HUDEP-2 (cell line): ENCODE data around the gene ZNF680.
"Not testable (repeated sequence)": the region's sequence is repeated elsewhere in the genome, so short reads cannot be mapped to it uniquely, and the experiment has no call there.

Experiments
- DNase-seq, 76 experiments: peaks; one replicate each; lab custom pipeline; 2025; ENCODE audit not compliant: unreplicated experiment in 76 of 76; lab: John Stamatoyannopoulos, UW

ZNF680 gene

DNA sequence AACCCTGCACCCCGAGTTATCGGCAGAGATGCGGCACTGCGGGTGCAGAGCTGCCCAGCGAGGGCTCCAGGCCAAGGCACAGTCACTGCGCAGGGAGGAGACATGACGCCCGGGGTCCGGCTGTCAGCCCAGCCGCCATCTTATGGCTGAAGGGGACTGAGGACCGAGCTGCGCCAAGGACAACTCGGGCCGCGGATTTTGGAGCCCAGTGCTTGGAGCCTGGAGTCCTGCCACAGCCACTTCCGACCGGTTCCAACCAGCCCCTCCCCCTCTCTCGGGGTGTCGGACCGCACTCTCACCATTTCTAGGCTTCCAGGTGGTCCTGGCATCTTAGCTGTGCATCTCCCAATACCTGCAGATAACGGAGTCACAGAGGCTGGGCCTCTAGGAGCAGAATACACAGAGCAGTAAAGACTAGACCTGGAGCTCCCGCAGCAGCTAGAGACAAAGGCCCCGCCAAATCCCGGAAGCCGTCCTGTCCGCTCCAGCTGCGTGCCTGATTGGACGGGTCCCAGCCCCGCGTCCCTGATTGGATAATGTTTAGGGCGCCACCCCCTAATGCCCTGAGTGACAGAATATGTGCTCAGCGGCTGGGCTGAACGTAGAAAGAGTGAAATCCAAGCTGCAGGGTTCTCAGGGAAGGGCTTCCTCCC, at the start of gene ZNF680:
Gene ZNF680 (minus strand): TSS at position 446 of the 653 bp plus-strand sequence. CDS start 117 bp downstream, at position 329.
- peak in 75 of 76 experiments; percentile 47 to 93 (median 84) for DNase-seq

DNA sequence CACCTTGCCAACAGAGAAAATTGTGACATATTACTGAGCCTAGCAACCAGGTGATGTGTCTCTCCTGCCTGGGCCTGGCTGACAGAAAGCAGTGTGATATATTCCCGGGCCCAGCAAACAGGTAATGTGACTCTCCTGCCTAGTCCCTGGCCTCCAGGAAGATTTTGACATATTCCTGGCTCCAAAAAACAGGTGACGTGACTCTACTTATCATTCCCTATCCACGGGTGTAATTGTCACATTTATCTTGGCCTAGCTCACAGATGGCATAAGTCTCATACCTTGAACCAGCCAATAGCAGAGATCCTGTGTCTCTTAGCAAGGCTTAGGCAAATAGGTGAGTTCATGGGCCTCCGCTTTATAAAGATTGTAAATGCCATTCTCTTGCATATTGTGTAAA, 49.6 kb upstream of the ZNF680 start:
- no peak for DNase-seq

DNA sequence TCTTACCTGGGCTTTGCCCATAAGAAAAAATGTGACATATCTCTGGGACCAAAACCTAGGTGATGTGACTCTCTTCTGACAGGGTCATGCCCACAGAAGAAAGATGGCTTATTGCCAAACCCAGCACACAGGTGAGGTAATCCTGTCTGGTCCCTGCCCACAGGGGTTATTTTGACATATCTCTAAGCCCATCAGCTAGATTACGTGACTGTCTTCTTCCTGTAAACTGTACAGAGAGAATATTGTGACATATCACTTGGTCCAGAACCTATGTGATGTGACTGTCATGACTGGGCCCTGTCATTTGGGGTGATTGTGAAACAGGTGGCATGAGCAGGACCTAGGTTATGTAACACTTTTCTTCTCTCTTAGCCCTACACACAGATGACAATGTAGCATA, 48.8 kb upstream of the ZNF680 start:
- no peak for DNase-seq

DNA sequence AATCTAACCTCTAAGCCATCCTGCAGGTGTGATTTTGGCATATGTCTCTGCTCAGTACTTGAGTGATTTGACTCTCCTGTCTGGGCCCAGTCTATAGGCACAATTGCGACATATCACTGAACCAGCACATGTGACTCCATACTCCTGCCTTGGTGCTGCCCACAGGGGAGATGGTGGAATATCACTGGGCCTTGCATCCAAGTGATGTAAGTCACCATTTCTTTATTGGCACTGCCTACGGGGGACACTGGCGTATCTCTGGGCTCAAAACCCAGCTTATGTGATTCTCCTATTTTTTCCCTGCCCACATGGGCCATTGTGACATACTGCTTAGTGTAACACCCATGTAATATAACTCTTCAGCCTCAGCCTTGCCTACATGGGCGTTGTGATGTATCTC, 48.1 kb upstream of the ZNF680 start:
- no peak for DNase-seq

DNA sequence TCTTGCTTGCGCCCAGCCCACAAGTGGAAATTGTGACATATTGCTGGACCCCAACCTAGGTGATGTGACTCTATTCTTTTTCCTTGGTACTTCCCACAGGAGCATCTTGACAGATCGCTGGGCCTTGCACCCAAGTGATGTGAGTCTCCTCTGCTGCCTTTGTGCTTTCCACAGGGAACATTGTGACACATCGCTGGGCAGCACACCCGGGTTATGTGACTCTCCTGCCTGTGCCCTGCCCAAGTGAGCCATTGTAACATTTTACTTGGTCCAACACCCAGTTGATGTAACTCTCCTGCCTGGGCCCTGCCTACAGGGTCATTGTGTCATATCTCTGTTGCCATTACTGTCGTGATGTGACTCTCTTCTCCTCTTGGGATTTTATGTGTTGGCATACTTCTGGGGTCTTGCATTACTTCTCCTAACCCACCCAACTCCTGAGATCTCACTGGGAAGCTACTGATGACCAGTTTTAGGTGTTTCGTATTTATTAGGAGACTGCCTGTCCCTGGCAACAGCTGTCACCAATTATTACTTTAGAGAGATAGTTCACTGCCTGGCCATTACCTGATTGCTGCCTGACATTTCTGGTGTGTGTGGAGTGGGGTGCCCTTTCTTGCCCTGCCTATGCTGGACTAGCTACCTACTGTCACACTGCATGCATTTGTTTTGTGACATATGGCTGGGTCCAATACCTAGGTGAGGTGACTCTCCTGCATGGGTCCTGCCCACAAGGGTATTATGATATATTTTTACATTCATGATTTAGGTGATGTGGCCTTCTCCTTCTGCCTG, 45.4 kb upstream of the ZNF680 start:
- DNase-seq, result no peak

DNA sequence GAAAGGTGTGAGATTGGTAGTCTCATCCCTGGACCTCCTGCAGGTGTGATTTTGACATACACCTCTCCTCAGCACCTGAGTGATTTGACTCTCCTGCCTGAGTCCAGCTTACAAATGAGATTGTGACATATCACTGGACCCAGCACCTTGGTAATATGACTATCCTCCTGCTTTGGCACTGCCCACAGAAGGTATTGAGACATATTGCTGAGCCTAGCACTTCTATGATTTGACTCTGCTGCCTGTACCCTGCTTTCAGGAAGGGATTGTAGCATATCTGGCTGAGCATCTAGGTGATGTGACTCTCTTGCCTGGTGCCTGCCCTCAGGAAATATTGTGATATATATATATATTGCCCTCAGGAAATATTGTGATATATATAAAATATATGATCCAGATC, 43.5 kb upstream of the ZNF680 start:
- DNase-seq, result no peak

DNA sequence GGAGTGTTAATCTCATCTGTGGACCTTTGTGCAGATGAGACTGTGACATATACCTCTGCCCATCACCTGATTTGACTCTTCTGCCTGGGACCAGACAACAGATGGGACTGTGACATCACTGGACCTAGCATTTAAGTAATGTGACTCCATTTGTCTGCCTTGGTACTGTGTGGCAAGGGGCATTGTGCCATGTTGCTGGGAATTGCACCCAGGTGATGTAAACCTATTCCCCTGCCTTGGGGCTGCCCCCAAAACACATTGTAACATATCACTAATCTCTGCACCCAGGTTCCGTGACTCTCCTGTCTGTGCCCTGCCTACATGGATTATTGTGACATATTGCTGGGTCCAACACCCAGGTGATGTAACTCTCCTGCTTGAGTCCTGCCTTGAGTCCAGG, 40.4 kb upstream of the ZNF680 start:
- no peak for DNase-seq

DNA sequence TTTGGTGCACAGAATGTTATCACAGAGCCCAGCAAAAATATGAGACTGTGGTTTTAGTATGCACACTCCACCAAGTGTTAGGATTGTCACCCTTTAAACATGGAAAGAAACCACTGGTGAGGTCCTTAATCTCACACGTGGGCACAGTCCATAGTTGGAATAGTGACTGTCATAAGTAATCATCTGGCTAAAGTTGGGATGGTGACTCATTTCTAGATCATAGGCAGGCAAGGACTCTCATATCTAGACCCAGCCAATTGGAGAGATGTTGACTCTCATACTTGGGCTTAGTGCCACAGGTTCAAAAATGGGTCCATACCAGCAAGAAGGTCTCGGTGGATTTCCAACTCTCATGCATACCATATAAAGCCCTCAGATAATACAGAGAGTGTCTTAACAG, 39.6 kb upstream of the ZNF680 start:
- DNase-seq, result no peak

DNA sequence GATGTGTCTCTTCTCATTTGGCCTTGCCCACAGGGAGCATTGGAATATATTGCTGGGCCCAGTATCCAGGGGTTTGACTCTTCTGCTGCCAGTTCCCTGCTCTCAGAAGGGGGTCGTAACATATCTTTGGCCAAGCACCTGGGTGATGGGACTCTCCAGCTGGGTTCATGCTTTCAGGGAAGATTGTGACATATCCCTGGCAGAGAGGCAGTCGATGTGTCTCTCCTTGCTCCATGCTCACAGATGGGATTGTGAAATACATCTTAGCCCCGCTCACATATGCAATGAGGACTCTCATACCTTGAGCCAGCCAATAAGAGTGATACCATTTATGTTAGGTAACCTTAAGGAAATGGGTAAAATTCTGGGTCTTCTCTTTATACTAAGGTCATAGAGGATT, 39.2 kb upstream of the ZNF680 start:
- no peak for DNase-seq

DNA sequence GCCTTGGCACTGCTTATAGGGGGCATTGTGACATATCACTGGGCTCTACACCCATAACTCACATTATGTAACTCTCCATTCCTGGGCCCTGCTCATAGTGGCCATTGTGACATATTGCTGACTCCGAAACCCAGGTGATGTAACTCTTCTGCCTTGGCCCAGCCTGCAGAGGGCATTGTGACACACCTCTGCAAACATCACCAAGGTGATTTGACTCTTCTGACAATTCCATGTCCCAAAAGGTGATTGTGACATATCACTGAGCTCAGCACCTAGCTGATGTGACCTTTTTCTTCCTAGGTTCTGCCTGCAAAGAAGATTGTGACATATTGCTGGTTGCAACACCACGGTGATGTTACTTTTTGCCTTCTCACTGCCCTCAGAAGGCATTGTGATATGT, 36.5 kb upstream of the ZNF680 start:
- no peak for DNase-seq

DNA sequence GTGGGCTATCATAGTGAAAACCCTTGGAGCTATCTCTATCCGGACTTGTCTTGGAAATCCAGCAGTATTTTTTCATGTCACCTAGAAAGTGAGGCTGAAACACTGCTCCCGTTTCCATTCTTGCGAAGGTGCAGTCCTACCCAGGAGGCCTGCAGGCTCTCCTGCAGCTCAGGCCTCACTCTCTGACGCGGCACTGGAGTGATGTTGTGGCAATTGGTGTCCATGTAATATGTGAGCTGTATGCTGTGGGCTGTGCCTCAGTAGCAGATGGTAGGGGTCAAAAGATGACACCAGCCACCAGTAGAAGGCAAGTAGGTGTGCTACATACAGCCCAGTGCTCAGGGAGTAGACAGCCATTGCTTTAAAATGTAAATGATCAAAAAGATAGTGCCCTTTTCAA, 28.1 kb upstream of the ZNF680 start:
- DNase-seq, result no peak

DNA sequence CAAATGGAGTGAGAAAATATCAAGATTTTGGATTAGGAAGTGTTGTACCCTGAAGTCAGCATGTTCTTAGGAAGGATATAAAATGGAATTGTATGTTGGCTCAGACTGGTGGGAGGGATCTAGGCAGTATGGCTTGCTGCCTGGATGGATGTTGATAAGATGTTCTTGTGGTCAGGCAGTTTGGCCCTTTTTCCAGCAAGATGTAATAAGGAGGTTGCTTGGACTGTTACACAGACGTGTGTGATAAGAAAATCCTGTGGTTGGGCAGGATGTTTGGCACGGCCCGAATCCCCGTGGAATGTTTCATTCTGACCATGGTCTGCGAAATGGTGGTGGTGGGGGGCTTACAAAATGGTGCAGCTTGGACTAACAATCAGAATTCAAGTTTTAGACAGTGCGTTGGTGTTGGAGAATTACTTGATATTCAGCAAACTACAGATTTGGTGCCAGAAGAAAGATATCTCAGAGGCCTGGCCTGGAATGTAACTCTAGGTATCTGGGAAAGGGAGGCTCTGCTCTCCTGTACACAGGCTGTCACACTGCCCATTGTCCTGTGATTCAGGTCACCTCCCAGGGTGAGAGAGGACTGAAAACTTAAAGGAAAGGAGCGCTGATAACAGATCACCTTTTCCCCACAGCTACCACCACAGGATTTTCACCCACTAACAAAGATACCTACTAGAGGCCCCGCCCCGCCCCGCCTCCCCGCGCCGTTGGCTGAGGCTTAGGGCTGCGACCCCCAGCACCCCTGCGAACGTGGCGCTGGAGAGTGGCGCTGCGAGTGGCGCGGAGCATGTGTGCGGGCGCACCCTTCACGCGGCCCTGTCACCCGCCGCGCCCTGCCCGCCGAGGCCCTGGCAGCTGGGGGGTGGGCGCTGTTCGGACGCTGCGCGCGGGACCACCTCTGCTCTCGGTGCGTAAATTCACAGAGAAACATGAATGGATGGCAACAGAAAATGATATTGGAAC, 19.3 kb upstream of the ZNF680 start:
- DNase-seq, result peak in 22 of 76 experiments; percentile 1 to 70 (median 20)

DNA sequence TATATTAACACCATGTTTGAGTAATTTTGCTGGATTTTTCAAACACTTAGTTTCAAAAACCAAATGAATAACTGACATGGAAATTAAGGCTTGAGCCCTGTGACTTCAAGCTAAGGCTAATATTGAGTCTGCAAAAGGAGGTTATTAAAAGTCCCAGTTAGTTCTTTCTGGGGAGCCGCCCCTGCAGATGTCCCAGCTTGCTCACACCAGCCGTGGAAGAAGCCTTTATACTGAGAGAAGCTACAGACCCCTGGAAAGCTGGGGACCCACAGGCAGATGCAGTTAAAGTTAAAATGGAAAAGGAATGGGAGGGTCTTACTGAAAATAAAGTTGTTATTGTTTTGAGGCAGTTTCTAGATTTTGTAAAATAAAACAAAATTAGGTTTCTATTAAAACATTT, 18.5 kb upstream of the ZNF680 start:
- no peak for DNase-seq

DNA sequence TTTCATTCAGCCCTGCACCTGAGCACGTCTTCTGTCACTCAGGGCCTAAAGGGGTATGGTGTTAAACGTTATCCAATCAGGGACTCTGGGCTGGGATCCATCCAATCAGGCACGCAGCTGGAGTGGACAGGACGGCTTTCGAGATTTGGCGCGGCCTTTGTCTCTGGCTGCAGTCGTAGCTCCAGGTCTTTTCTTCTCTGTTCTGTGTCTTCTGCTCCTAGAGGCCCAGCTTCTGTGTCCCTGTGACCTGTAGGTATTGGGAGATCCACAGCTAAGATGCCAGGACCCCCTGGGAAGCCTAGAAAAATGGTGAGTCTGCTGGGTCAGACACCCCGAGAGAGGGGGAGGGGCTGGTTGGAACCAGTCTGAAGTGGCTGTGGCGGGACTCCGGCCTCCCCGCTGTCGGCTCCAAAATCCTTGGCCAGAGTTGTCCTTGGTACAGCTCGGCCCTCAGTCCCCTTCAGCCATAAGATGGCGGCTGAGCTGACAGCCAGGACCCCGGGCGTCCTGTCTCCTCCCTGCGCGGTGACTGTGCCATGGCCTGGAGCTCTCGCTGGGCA, 11.7 kb upstream of the ZNF680 start:
- no peak for DNase-seq

DNA sequence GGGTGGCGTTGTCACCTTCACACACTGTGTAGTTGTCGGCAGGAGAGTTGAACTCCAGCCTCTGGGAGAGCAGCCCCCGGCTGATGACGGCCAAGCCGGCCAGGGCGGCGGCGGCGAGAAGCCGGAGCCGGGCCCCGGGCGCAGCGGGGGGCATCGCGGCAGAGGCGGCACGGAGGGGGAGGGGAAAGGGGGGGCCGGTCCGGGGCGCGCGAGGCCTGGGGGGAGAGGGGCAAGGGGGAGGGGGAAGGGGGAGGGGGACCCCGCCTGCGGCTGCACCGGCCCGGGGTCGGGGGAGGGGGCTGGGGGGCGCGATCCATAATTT, 7.4 kb upstream of the ZNF680 start:
- DNase-seq, result not testable (repeated sequence)

DNA sequence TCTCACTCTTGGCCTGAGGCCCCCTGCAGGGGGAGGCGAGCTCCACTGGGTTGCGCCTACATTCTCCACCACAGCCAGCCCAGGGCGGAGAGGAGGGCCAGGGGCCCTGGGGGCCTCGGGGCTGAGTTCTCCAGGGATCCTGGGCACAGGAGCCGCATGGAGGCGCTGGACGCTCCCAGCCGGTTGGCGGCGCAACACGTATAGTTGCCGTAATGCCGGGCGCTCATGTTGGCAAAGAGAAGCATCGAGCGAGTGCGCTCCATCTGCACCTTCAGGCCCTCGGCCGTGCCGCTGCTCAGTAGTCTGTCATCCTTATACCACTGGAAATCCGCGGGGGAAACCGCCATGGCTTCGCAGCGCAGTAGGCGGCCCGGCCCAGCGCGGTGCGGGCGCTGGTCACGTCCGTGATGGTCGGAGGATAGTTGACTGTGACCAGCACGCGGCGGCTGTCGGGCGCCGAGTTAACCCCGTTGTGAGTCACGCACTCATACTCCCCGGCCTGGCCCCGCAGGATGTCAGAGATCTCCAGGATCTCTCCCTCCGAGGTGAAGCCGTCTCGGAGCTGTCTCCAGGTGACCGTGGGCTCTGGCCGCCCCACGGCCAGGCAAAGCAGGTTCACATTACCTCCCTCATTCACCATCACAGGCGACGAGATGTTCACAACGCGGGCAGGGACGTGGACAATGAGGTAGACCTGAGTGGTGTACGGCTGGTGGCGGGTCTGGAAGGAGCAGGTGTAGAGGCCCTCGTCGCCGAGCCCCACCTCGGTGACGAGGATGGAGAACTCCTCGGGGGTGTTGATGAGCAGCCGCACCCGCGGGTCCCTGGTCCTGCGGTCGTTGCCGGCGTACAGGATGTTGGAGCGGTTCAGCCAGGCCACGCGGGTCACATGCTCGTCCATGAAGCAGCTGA, 6.8 kb upstream of the ZNF680 start:
- peak in 2 of 76 experiments; percentile 1 to 15 for DNase-seq

DNA sequence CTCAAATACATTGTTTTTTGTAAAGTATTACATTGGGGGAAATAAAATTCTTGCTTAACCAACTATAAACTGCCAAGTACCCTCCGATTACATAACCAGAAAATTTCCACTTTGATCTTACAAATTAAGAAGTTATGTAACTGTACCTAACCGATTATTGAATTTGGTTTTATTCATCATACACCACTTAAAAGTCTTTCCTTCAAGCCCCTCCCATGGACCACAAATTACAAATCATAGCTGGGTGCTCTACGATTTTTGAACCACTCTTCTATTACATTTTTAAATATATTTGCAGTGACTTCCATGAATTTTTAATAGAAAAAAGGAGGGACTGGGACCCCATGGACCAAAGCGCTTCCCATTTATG, 630 bp downstream of the ZNF680 start:
- no peak for DNase-seq

DNA sequence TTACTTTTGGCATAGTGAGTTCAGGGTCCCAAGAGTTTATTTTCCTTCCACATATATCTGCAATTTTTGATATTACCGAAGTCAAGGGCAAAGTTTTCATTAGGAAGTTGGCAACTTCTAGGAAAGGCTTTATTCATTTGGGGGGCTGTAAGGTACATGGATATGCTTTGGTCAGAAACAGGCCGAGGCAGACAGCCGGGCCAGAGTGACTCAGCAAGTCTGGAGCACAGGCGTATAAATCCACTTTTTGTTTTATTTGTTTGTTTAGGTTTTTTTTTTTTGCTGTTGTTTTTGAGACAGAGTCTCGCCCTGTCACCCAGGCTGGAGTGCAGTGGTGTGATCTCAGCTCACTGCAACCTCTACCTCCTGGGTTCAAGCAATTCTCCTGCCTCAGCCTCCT, 3.7 kb downstream of the ZNF680 start:
- DNase-seq, result no peak

DNA sequence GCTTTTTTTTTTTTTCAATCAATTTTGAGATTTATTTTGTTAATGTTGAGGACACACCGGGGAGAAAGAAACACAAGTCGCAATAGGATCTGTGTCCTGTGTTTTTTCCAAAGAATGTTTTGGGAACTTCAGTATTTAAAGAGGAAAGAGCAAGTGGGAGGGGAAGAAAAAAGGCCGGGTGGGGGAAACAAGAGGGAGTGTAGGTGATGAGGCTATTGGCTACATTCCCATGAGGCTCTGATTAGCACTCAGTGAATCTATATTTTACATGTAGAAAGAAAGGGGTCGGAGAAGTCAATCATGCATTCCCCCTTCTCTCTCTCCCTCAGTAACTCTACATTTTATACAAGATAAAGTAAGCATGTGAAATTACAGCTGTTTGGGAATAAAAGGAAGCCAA, 4.1 kb downstream of the ZNF680 start:
- no peak for DNase-seq

DNA sequence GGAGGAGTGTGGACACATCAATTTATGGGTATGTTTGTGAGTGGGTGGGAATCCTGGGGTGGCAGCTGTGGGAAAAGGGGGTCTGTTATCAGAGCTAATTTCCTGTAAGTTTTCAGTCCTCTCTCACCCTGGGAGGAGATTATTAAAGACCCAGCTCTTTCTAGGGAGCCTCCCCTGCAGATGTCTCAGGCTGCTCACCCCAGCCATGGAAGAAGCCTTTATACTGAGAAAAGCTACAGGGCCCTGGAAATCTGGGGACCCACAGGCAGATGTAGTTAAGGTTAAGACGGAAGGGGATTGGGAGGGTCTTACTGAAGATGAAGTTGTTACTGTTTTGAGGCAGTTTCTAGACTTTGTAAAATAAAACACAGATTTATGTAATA, 4.6 kb downstream of the ZNF680 start:
- DNase-seq, result no peak
